ENCODE measurements around the gene PPFIA4. TPM values are rescaled to one million over a fixed set of nuclear protein-coding genes. Genes with fewer than 3 reads are reported as not detected.
"Not testable (repeated sequence)": the region's sequence is repeated elsewhere in the genome, so short reads cannot be mapped to it uniquely, and the experiment has no call there.

PPFIA4 gene
- polyA plus RNA-seq (2012; ENCODE audit: low read depth, missing spikeins): 21.6 TPM

- TF ChIP-seq SPI1 (IDR thresholded peaks at IDR 0.05; ENCODE audit: low read depth, low read length) (no peak), POLR2AphosphoS5 (IDR thresholded peaks at IDR 0.05; ENCODE audit: low read depth, low read length) (peak; percentile 82; the same call in 1 of the 2 replicates), POLR2A (IDR thresholded peaks at IDR 0.05; ENCODE audit: low read depth, low read length) (peak; percentile 70), POU2F2 (IDR thresholded peaks at IDR 0.05; ENCODE audit: low read depth, low read length) (peak; percentile 65; the same call in 1 of the 2 replicates), PAX5 (IDR thresholded peaks at IDR 0.05; ENCODE audit: insufficient read depth, low read length, severe bottlenecking) (peak; percentile 57)
- DNase-seq (ENCODE audit: insufficient read length, low spot score) (peak; percentile 95), FAIRE-seq (peak; percentile 72)
These were observed at the start of gene PPFIA4 for GRCh38 chr1:203026031-203026665. TSS of gene PPFIA4 (plus strand) at chr1:203026491. CDS start at chr1:203039009, 12,518 bp downstream.

- TF ChIP-seq TAF1 (IDR thresholded peaks at IDR 0.05; ENCODE audit: low read depth, low read length) (no peak), POLR2AphosphoS5 (IDR thresholded peaks at IDR 0.05; ENCODE audit: low read depth, low read length) (no peak), POU2F2 (IDR thresholded peaks at IDR 0.05; ENCODE audit: low read depth, low read length) (no peak), POLR2A (IDR thresholded peaks at IDR 0.05; ENCODE audit: low read depth, low read length) (no peak), PAX5 (IDR thresholded peaks at IDR 0.05; ENCODE audit: insufficient read depth, low read length, severe bottlenecking) (no peak), SPI1 (IDR thresholded peaks at IDR 0.05; ENCODE audit: low read depth, low read length) (no peak)
- DNase-seq (ENCODE audit: insufficient read length, low spot score): no peak
- FAIRE-seq: no peak
These were observed 49.7 kb upstream of the PPFIA4 start for GRCh38 chr1:202976633-202977032.

DNA sequence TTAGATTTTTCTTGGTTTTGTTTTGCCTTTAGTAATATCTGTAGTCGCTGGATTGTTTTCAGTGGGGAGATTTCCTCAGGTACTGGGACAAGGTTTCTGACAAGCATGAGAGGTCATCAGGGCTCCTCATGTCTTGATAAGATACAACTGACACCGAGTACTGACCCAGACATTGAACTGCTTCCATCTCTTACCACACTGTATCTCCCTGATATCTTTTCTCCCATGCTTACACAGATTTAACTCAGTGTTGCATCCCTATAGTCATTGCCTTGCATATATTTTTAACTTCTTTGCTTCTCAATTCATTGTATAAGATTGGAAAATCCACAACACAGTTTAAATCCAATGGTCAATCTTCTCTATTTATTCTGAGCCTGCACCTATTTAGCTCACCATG lies 46.8 kb upstream of the PPFIA4 start:
- no peak for DNase-seq (ENCODE audit: insufficient read length, low spot score)
- FAIRE-seq: no peak
- TF ChIP-seq POU2F2 (IDR thresholded peaks at IDR 0.05; ENCODE audit: low read depth, low read length) (no peak), PAX5 (IDR thresholded peaks at IDR 0.05; ENCODE audit: insufficient read depth, low read length, severe bottlenecking) (no peak), SPI1 (IDR thresholded peaks at IDR 0.05; ENCODE audit: low read depth, low read length) (no peak), TAF1 (IDR thresholded peaks at IDR 0.05; ENCODE audit: low read depth, low read length) (no peak), POLR2A (IDR thresholded peaks at IDR 0.05; ENCODE audit: low read depth, low read length) (no peak), POLR2AphosphoS5 (IDR thresholded peaks at IDR 0.05; ENCODE audit: low read depth, low read length) (no peak)

GRCh38 chr1:202981939-202982338 lies 44.4 kb upstream of the PPFIA4 start:
- TF ChIP-seq POLR2A (IDR thresholded peaks at IDR 0.05; ENCODE audit: low read depth, low read length) (no peak), TAF1 (IDR thresholded peaks at IDR 0.05; ENCODE audit: low read depth, low read length) (no peak), SPI1 (IDR thresholded peaks at IDR 0.05; ENCODE audit: low read depth, low read length) (no peak)
- DNase-seq (ENCODE audit: insufficient read length, low spot score) (no peak), FAIRE-seq (no peak)

DNA sequence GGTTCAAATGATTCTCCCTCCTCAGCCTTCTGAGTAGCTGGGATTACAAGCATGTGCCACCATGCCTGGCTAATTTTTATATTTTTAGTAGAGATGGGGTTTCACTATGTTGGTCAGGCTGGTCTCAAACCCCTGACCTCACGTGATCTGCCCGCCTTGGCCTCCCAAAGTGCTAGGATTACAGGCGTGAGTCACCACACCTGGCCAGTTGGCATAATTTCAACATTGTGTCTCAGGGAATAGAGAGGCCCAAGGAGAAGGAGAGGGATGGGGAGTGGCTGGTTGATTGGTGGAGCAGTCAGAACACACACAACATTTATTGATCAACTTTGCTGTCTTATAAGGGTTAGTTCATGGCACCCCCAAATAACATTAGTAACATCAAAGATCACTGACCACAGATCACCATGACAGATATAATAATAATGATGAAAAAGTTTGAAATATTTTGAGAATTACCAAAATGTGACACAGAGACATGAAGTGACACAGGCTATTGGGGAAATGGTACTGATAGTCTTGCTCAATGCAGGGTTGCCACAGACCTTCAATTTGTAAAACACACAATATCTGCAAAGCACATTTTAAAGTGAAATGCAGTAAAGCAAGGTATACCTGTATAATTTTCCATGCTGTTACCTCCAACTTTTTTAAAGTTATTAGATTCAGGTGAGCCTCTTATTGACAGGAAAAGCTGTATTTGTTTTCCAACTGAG lies 43.4 kb upstream of the PPFIA4 start:
- DNase-seq (ENCODE audit: insufficient read length, low spot score): no peak
- FAIRE-seq: no peak
- TF ChIP-seq SPI1 (IDR thresholded peaks at IDR 0.05; ENCODE audit: low read depth, low read length): no peak
- no peak for TF ChIP-seq POLR2A (IDR thresholded peaks at IDR 0.05; ENCODE audit: low read depth, low read length)
- no peak for TF ChIP-seq PAX5 (IDR thresholded peaks at IDR 0.05; ENCODE audit: insufficient read depth, low read length, severe bottlenecking)
- TF ChIP-seq TAF1 (IDR thresholded peaks at IDR 0.05; ENCODE audit: low read depth, low read length): no peak
- TF ChIP-seq POU2F2 (IDR thresholded peaks at IDR 0.05; ENCODE audit: low read depth, low read length): no peak
- TF ChIP-seq POLR2AphosphoS5 (IDR thresholded peaks at IDR 0.05; ENCODE audit: low read depth, low read length): no peak

GRCh38 chr1:202986120-202986519 lies 40.2 kb upstream of the PPFIA4 start:
- DNase-seq (ENCODE audit: insufficient read length, low spot score); FAIRE-seq: not testable (repeated sequence)

DNA sequence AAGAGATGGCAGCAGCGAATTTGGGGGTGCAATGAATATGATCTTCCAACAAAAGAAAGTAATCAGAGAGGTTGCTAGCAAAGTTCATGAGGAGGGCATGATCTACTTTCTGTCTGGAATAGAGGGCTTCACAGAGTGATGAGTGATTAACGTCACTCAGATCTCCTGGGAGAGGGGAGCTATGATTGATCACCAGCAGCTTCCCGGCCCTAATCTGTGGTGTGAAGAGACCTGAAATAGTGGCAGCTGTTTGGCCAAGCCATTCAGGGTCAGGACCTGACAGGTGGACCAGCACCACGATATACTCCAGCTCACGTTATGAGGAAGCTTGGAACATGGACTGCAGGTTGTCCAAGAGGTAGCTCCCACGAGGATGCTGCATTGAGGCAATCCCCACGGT lies 39.0 kb upstream of the PPFIA4 start:
- FAIRE-seq (no peak), DNase-seq (ENCODE audit: insufficient read length, low spot score) (no peak)
- TF ChIP-seq POLR2AphosphoS5 (IDR thresholded peaks at IDR 0.05; ENCODE audit: low read depth, low read length): no peak
- TF ChIP-seq PAX5 (IDR thresholded peaks at IDR 0.05; ENCODE audit: insufficient read depth, low read length, severe bottlenecking): no peak
- no peak for TF ChIP-seq SPI1 (IDR thresholded peaks at IDR 0.05; ENCODE audit: low read depth, low read length)
- no peak for TF ChIP-seq TAF1 (IDR thresholded peaks at IDR 0.05; ENCODE audit: low read depth, low read length)
- no peak for TF ChIP-seq POLR2A (IDR thresholded peaks at IDR 0.05; ENCODE audit: low read depth, low read length)
- TF ChIP-seq POU2F2 (IDR thresholded peaks at IDR 0.05; ENCODE audit: low read depth, low read length): no peak

- TF ChIP-seq POLR2AphosphoS5 (IDR thresholded peaks at IDR 0.05; ENCODE audit: low read depth, low read length) (no peak), SPI1 (IDR thresholded peaks at IDR 0.05; ENCODE audit: low read depth, low read length) (no peak), PAX5 (IDR thresholded peaks at IDR 0.05; ENCODE audit: insufficient read depth, low read length, severe bottlenecking) (no peak), POLR2A (IDR thresholded peaks at IDR 0.05; ENCODE audit: low read depth, low read length) (no peak)
- FAIRE-seq (no peak), DNase-seq (ENCODE audit: insufficient read length, low spot score) (no peak)
These were observed 38.2 kb upstream of the PPFIA4 start for GRCh38 chr1:202987922-202988583.

GRCh38 chr1:202989879-202990278 lies 36.4 kb upstream of the PPFIA4 start:
- DNase-seq (ENCODE audit: insufficient read length, low spot score): no peak
- TF ChIP-seq POLR2AphosphoS5 (IDR thresholded peaks at IDR 0.05; ENCODE audit: low read depth, low read length): no peak
- no peak for TF ChIP-seq TAF1 (IDR thresholded peaks at IDR 0.05; ENCODE audit: low read depth, low read length)
- TF ChIP-seq PAX5 (IDR thresholded peaks at IDR 0.05; ENCODE audit: insufficient read depth, low read length, severe bottlenecking): no peak
- no peak for TF ChIP-seq POU2F2 (IDR thresholded peaks at IDR 0.05; ENCODE audit: low read depth, low read length)
- TF ChIP-seq SPI1 (IDR thresholded peaks at IDR 0.05; ENCODE audit: low read depth, low read length): no peak
- no peak for TF ChIP-seq POLR2A (IDR thresholded peaks at IDR 0.05; ENCODE audit: low read depth, low read length)
- no peak for FAIRE-seq
